Stimulated activated CD4-positive, alpha-beta T cell treated with anti-CD3 and anti-CD28 coated beads, Interleukin-1b, Interleukin-23, amount 100 ng/mL, for 24 hours (primary cell): ENCODE data around the gene HLA-DQA1.
"Not testable (repeated sequence)": the region's sequence is repeated elsewhere in the genome, so short reads cannot be mapped to it uniquely, and the experiment has no call there.

Experiments used
- DNase-seq, 4 experiments: peaks; one replicate each; pipeline ENCODE4 v3.0.0-alpha.2; 2020; ENCODE audit warnings: low read depth in 4 of 4, low spot score in 1 of 4

HLA-DQA1 gene

DNA sequence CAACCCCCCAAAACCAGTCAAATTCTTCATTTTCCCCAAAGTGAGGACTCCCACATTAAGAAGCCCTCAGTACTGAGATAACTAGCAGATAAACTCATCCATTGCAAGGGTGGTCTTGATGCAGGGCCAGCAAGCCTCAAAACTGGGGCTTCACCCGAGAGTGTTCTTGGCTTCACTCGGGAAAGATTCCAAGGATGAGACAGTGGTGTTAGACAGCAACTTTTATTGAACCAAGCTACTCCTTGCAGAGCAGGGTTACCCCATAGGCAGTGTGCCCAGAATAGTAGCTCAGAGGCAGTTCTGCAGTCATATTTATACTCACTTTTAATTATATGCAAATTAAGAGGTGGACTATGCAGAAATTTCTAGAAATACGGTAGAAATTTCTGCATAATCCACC lies 15.8 kb upstream of the HLA-DQA1 start:
- DNase-seq, result no peak

DNA sequence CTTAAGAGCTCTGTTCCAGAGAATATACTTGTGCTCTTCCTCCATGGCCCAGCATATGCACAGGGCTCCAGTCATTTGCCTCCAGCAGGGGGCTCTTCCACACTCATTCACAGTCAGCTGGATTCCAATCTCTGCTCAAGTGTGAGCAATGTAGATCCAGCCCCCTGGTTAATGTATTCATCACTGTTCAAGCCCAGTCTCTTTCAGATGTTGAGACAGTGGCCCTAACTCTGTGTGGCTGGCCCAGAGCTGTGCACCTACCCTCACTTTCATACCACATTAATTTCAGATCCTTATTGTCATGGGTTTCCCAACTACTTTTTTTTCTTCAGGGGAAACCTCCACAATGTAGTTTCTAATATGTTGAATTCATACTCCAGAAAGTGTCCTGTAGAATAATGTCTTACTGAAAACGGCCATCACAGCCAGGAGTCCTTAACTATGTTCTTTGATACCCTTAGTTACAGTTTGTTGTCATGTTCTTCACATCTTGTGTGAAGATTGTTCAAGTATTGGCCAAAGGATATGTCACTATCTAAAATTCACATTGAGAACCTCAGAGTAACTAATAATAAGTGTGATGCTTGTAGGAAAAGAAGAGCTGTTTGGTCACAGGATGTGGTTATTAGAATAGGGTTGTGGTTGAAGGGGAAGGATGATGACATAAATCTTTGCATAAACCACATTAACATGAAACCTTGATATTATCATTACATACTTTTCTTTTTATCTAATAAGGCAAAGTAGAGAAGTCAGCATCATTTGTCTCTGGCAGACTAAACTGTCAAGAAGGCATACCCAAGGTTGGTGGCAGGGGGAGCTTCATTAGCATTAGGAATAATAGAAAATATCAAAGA lies 14.4 kb upstream of the HLA-DQA1 start:
- DNase-seq, result peak in 1 of 4 experiments; percentile 25

- no peak for DNase-seq
These were observed 13.5 kb upstream of the HLA-DQA1 start for GRCh38 chr6:32623693-32624092.

- no peak for DNase-seq
These were observed 12.6 kb upstream of the HLA-DQA1 start for GRCh38 chr6:32624565-32624964.

GRCh38 chr6:32625137-32625536 lies 12.1 kb upstream of the HLA-DQA1 start:
- DNase-seq, result no peak

DNA sequence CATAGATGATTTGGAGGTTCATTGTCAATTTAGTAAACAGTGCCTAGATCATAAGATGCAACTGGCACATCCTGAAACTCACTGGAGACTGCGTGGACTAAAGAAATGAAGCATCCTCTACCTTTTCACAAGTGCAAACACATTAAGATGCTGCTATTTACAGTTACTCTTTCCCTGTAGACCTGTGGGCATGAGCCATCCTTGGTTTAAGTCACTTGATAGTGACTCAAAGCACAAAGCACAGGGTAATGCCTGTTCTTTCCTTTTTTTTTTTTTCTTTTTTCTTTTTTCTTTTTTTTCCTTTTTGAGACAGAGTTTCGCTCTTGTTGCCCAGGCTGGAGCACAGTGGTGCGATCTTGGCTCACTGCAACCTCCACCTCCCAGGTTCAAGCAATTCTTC lies 10.0 kb upstream of the HLA-DQA1 start:
- DNase-seq, result no peak

- DNase-seq, result no peak
These were observed 9.4 kb upstream of the HLA-DQA1 start for GRCh38 chr6:32627831-32628230.

DNA sequence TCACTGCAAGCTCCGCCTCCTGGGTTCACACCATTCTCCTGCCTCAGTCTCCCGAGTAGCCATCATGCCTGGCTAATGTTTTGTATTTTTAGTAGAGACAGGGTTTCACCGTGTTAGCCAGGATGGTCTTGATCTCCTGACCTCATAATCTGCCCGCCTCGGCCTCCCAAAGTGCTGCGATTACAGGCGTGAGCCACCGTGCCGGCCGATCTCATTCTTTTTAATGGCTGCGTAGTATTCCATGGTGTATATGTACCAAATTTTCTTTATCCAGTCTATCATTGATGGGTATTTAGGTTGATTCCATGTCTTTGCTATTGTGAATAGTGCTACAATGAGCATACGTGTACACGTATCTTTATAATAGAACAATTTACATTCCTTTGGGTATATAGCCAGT lies 7.4 kb upstream of the HLA-DQA1 start:
- DNase-seq, result not testable (repeated sequence)

DNA sequence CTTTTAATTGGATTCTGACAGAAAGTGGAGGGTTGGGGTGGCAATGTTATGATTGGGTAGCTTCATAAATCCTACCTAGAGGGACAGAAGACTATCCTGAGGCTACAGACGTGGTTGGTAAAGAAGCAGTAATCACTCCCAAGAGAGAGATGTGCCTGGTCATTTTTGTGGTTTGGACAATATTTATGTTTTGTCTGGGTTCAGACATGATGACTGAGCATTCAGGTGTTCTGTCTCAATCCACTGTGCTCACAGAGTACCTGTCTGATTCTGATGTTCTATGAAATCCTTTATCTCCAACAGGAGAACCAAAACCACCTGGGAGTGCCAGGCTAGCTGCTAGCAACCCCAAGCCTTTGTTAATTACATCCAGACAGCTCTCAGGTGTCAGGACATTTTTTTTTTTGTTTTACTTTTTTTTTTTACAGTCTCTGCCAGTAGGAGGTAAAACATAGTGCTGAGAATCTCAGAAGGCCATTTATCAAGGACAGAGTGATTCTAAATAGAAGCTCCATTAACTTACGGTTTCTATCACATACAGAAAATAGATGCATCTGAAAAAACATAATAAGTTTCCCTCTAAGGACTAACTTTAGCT lies 1.6 kb upstream of the HLA-DQA1 start:
- DNase-seq, result no peak

DNA sequence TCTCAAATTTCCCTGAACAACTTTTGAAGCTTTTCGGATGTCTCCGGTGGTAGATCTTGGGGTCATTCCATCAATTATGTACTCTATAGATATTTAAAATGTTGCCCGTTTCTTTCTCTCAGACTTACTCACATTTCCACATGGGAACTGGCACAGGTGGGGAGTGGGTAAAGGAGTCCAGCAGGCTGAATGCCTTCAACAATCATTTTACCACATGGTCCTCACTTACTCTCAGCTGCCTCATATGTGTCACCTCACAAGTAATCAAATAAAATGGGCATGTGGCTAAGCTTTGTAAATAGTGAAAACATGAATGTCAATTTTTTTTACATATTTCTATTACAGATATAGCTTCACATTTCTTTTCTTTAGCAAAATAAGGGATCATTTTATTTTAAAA lies 677 bp downstream of the HLA-DQA1 start:
- DNase-seq, result no peak

DNA sequence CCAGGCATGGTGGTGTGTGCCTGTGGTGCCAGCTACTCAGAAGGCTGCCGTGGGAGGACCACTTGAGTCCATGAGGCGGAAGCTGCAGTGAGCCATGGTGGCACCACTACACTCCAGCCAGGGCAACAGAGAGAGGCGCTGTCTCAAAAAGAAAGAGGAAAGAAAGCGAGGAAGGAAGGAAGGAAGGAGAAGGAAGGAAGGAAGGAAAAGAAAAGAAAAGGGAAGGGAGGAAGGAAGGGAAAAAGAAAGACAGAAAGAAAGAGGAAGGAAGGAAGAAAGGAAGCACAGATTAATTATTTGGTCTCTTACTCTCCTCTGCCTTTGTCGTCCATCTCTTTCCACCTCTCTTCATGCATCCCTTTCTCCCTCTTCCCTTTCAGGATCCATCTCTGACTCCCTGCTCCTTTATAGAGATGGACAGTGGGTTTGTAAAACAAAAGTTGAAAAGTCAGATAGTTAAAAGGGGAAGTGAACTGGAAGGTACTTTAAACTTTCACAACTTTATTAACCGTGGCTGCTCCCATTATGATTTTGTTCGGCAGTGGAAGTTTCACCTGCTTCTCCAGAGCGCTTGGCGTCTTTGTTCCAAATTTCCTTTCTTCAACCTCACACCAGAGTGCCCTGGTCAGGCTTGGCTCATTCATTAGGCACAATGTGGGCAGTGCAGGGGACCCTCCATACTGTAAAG lies 1.5 kb downstream of the HLA-DQA1 start:
- DNase-seq, result no peak

DNA sequence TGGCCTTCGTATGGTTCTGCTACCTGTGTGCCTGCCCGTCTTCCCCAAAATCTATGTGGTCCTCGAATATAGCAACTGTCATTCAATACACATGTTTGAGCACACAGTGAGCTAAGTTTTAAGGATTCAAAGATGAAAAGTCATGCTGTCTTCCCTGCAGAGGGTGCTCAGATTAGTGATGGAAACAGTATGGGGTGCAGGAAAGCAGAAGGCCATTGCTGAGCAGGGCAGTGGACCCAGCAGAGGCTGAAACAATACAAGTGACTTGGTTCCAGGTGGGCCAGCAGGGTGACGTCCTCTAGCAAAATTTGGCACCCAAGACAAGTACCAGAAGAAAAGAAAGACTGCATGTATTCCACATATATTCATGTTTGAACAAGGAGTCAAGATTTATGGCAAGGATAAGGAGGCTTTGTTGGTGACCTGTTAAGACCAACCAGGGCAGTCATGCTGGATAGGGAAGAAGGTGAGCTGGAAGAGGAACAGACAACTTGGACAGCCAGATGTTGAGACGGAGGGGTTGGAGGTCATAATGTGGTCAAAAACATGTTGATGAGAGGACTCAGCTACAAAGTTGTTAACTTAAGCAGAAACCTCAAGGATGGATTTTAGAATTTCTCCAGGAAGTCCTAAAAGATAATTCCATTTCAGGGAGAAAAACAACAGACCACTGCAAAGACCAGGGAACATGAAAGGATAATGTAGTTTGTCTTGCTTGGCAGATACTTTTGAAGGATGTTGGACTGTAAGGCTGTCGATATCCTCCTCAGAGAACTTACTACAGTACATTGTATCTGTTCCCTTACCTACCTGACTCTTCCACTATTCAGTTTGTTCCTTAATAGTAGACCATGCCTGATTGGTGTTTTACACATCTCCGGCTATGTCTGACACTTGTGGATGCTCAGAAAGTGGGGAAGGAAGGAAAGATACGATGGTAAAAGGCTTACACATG lies 2.5 kb downstream of the HLA-DQA1 start:
- no peak for DNase-seq

- DNase-seq, result no peak
These were observed 3.9 kb downstream of the HLA-DQA1 start for GRCh38 chr6:32641122-32641521.

DNA sequence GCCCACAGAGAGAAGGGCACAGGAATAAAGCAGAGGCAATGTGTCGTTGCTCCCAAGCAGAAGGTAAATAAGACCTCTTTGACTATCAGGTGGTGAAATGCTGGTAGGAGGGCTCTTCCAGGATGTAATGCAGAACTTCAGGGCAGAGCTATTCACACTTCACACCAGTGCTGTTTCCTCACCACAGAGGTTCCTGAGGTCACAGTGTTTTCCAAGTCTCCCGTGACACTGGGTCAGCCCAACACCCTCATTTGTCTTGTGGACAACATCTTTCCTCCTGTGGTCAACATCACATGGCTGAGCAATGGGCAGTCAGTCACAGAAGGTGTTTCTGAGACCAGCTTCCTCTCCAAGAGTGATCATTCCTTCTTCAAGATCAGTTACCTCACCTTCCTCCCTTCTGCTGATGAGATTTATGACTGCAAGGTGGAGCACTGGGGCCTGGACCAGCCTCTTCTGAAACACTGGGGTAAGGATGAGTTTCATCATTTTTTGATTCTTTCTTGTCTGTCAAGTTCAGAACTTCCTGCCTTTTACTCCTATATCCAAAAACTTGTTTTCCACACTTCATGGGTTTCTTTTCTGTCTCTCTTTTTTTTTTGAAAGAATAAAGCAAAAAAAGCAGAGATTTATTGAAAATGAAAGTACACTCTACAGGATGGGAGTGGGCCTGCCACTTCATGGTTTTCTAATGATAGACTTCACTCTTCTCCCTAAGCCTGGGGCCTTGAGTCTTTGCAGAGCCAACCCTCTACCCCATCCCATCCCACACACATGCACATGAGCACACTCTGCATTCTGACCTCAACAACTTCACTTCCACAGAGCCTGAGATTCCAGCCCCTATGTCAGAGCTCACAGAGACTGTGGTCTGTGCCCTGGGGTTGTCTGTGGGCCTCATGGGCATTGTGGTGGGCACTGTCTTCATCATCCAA lies 4.8 kb downstream of the HLA-DQA1 start:
- not testable (repeated sequence) for DNase-seq

- no peak for DNase-seq
These were observed 5.5 kb downstream of the HLA-DQA1 start for GRCh38 chr6:32642720-32643106.

DNA sequence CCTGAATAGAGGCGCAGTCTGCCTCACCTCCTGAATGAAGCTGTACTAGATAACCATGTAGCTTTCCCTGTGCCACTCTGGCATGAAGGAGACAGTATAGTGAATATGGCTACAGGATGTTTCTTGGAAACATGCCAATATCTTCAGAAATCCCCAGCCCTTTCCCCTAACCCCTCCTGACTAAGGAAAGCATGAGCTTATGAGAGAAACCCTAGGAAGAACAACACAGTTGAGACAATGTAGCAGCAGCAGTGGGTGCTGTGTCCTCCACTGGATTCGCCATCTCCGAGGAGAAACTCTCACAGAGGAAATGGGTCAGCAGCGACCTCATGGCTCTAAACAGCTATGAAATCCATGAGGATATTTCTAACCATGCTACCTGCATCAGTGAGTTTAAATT lies 6.7 kb downstream of the HLA-DQA1 start:
- no peak for DNase-seq

GRCh38 chr6:32645047-32645703 lies 8.0 kb downstream of the HLA-DQA1 start:
- DNase-seq, result no peak

DNA sequence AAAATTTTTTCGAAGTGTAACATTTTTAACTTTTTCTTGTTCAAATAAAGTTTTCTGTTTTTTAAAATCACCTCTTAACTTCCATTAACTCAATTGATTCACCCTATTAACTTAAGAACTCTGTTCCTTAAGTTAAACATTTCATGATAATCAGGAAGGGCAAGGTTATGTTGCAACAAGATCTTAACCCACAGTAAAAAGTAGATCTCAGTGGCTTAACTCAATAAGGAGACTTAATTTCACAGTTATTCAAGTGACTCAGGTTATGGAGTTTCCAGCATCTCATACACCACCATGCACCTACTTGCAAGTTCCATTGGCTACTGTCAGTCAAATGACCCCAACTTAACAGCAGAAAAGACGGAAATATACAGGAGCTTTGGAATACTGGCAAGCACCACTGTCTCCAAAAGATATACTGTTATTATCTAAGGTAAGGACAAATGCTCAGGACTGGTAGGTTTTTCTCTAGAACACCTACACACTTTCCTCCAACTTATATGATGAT lies 18.1 kb downstream of the HLA-DQA1 start:
- no peak for DNase-seq

DNA sequence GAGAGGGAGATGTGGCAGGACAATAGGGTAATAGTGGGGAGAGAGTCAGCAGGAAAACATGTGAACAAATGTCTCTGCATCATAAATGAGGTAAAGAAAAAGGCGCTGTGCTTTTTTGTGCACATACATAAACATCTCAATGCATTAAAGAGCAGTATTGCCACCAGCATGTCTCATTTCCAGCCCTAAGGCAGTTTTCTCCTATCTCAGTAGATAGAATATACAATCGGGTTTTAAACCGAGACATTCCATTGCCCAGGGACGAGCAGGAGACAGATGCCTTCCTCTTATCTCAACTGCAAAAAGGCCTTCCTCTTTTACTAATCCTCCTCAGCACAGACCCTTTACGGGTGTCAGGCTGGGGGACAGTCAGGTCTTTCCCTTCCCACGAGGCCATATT lies 20.1 kb downstream of the HLA-DQA1 start:
- not testable (repeated sequence) for DNase-seq
